ENCODE measurements around the gene C19orf25.

- TF ChIP-seq CTCF (IDR thresholded peaks at IDR 0.05) (no peak), POLR2A (IDR thresholded peaks at IDR 0.05) (no peak)
Observed at GRCh38 chr19:1518471-1518870, 39.5 kb upstream of the C19orf25 start.

All from right lobe of liver (tissue), 4 donors.